HCEC 1CT (cell line): ENCODE results near the gene RHOH.

Experiments
- DNase-seq: peaks from one replicate; pipeline ENCODE4 v3.0.0-alpha.2; 2017

RHOH gene

GRCh38 chr4:40190465-40190864 is 6.4 kb upstream of the RHOH start:
- no peak for DNase-seq

- no peak for DNase-seq
Measured at GRCh38 chr4:40190880-40191815, 5.7 kb upstream of the RHOH start.

GRCh38 chr4:40192114-40193015 is 4.5 kb upstream of the RHOH start:
- DNase-seq, result no peak

GRCh38 chr4:40193016-40193571 is 3.7 kb upstream of the RHOH start:
- DNase-seq, result no peak

GRCh38 chr4:40193578-40193977 is 3.3 kb upstream of the RHOH start:
- DNase-seq, result no peak

GRCh38 chr4:40194602-40195161 is 2.1 kb upstream of the RHOH start:
- DNase-seq, result no peak

- DNase-seq, result no peak
Measured at GRCh38 chr4:40195182-40196177, 1.4 kb upstream of the RHOH start.

- DNase-seq, result no peak
Measured at GRCh38 chr4:40196272-40196671, 559 bp upstream of the RHOH start.

- no peak for DNase-seq
Measured at GRCh38 chr4:40197879-40198689, 1.3 kb downstream of the RHOH start.

- no peak for DNase-seq
Measured at GRCh38 chr4:40199179-40199670, 2.4 kb downstream of the RHOH start.

GRCh38 chr4:40199999-40200874 is 3.4 kb downstream of the RHOH start:
- DNase-seq, result no peak

GRCh38 chr4:40200875-40201801 is 4.3 kb downstream of the RHOH start:
- DNase-seq, result peak; percentile 53

- no peak for DNase-seq
Measured at GRCh38 chr4:40201898-40202297, 5.1 kb downstream of the RHOH start.

- no peak for DNase-seq
Measured at GRCh38 chr4:40202474-40202873, 5.6 kb downstream of the RHOH start.

GRCh38 chr4:40204507-40205258 is 7.9 kb downstream of the RHOH start:
- DNase-seq, result no peak

- no peak for DNase-seq
Measured at GRCh38 chr4:40205259-40206198, 8.7 kb downstream of the RHOH start.
